Gastroesophageal sphincter (tissue), 4 donors: ENCODE measurements around the gene CYB5B. TPM values are rescaled to one million over a fixed set of nuclear protein-coding genes. Genes with fewer than 3 reads are reported as not detected.
A peak's percentile ranks its signal among the peaks of the same experiment; 100 is the strongest.

ENCODE experiments used
- ATAC-seq: fragments of 150-250 bp; one replicate; pipeline ENCODE4 v1.9.1; 2016; ENCODE audit warnings: mild to moderate bottlenecking, moderate library complexity
- H3K27ac ChIP-seq, 4 donors: fragments of 200-600 bp; sonication (generic) in 3 of 4; 1 replicate in 3 of 4; 2 replicates in 1 of 4; pipeline ENCODE4 v1.5.1; 2016 to 2019
- H3K27me3 ChIP-seq: fragments of 200-600 bp; sonication (generic); one replicate; pipeline ENCODE4 v1.5.1; 2019
- H3K36me3 ChIP-seq, 2 donors: fragments of 200-600 bp; sonication (generic); one replicate each; pipeline ENCODE4 v1.5.1; 2019; ENCODE audit warnings: control low read depth in 1 of 2
- H3K4me1 ChIP-seq, 3 donors: fragments of 200-600 bp; sonication (generic); 1 replicate in 2 of 3; 2 replicates in 1 of 3; pipeline ENCODE4 v1.5.1; 2016 to 2019; ENCODE audit warnings: control low read depth in 2 of 3
- H3K4me3 ChIP-seq, 2 donors: fragments of 200-600 bp; sonication (generic); one replicate each; pipeline ENCODE4 v1.5.1; 2019; ENCODE audit warnings: mild to moderate bottlenecking in 1 of 2, moderate library complexity in 1 of 2
- H3K9me3 ChIP-seq, 3 donors: fragments of 200-600 bp; sonication (generic); one replicate each; pipeline ENCODE4 v1.5.1; 2017 to 2019; ENCODE audit warnings: control low read depth in 2 of 3
- CTCF ChIP-seq, 4 experiments: fragments of 200-600 bp in 2 of 4; fragments of 450-650 bp in 2 of 4; sonication (generic) in 1 of 4; IDR thresholded peaks; one replicate each; pipeline ENCODE4 v1.5.1; 2017 to 2019; ENCODE audit warnings: antibody characterized with exemption in 4 of 4, mild to moderate bottlenecking in 2 of 4, moderate library complexity in 2 of 4
- EP300 ChIP-seq: sonication (generic); formaldehyde crosslinking; IDR thresholded peaks from one replicate; pipeline ENCODE4 v1.6.1; 2017; ENCODE audit warnings: antibody characterized with exemption, mild to moderate bottlenecking
- POLR2A ChIP-seq, 2 donors: fragments of 450-650 bp; IDR thresholded peaks; one replicate each; pipeline ENCODE4 v1.6.1; 2017; ENCODE audit warnings: antibody characterized with exemption in 2 of 2, mild to moderate bottlenecking in 2 of 2, moderate library complexity in 1 of 2
- POLR2AphosphoS5 ChIP-seq: sonication (generic); formaldehyde crosslinking; IDR thresholded peaks from one replicate; pipeline ENCODE4 v1.6.1; 2017; ENCODE audit warnings: antibody characterized with exemption
- WGBS, 2 donors: methylation state at CpG; one replicate each; pipeline ENCODE4 v1.1.5; 2018; ENCODE audit warnings: low coverage in 1 of 2; 5-methylcytosine and 5-hydroxymethylcytosine counted together
- total RNA-seq, 4 donors: library from RNA; depleted of rRNA; stranded (reverse); fragments of >200 nt; gene quantifications; one replicate each; pipeline ENCODE4 v1.1.0, GENCODE V29; 2016

The CYB5B gene
- total RNA-seq, 4 donors from 2014 or later: 33.4 to 63.8 (median 37.8) TPM

GRCh38 chr16:69444873-69445517 lies 20.6 kb downstream of the CYB5B start:
- no peaks in the 10 kb centered on the region for H3K27me3 ChIP-seq
- TF ChIP-seq POLR2A (IDR thresholded peaks at IDR 0.05) (no peak), EP300 (no peak), CTCF (IDR thresholded peaks at IDR 0.05) (no peak), POLR2AphosphoS5 (no peak)
- peak overlapping the region; percentile 22 for H3K4me3 ChIP-seq
- H3K27ac ChIP-seq: peak overlapping the region; percentile 34 to 84 (median 80)
- WGBS, 2 donors: 14 to 25% methylated on average over 2 of the region's 2 CpGs
- H3K36me3 ChIP-seq: peaks cover 0 to 9% of the 10 kb centered on the region in 2 donors
- no peaks in the 10 kb centered on the region for H3K9me3 ChIP-seq
- peaks cover 5 to 84% (median 19%) of the 10 kb centered on the region in 3 donors for H3K4me1 ChIP-seq
- no peak for ATAC-seq

- H3K9me3 ChIP-seq: no peaks in the 10 kb centered on the region
- WGBS, 2 donors: 24 to 46% methylated on average over 3 of the region's 3 CpGs
- H3K27ac ChIP-seq: peak overlapping the region; percentile 19 to 74 (median 66)
- H3K4me1 ChIP-seq: peaks cover 5 to 76% (median 16%) of the 10 kb centered on the region in 3 donors
- peaks cover 0 to 14% of the 10 kb centered on the region in 2 donors for H3K36me3 ChIP-seq
- H3K27me3 ChIP-seq: no peaks in the 10 kb centered on the region
- TF ChIP-seq POLR2AphosphoS5 (peak; percentile 67), POLR2A (IDR thresholded peaks at IDR 0.05) (no peak), CTCF (IDR thresholded peaks at IDR 0.05) (no peak), EP300 (no peak)
- peak; percentile 55 for ATAC-seq
- no peak overlapping the region for H3K4me3 ChIP-seq
These were observed 24.2 kb downstream of the CYB5B start for GRCh38 chr16:69448470-69449193.

GRCh38 chr16:69451166-69451565 lies 26.7 kb downstream of the CYB5B start:
- Histone ChIP-seq H3K36me3 (peaks cover 0 to 27% of the 10 kb centered on the region in 2 donors), H3K27ac (peak overlapping the region in 1 of 4 donors; percentile 51), H3K4me1 (peaks cover 4 to 53% (median 5%) of the 10 kb centered on the region in 3 donors), H3K27me3 (no peaks in the 10 kb centered on the region), H3K4me3 (no peak overlapping the region), H3K9me3 (no peaks in the 10 kb centered on the region)
- 45 to 58% methylated on average over 4 of the region's 4 CpGs for WGBS, 2 donors
- no peak for ATAC-seq
- no peak for TF ChIP-seq EP300
- TF ChIP-seq POLR2AphosphoS5: no peak
- no peak for TF ChIP-seq CTCF (IDR thresholded peaks at IDR 0.05)
- no peak for TF ChIP-seq POLR2A (IDR thresholded peaks at IDR 0.05)

GRCh38 chr16:69453936-69454335 lies 29.5 kb downstream of the CYB5B start:
- 75 to 95% methylated on average over 1 of the region's 1 CpG for WGBS, 2 donors
- Histone ChIP-seq H3K4me1 (peaks cover 0 to 46% (median 1%) of the 10 kb centered on the region in 3 donors), H3K4me3 (no peak overlapping the region), H3K27me3 (no peaks in the 10 kb centered on the region), H3K9me3 (no peaks in the 10 kb centered on the region), H3K27ac (no peak overlapping the region), H3K36me3 (peaks cover 0 to 19% of the 10 kb centered on the region in 2 donors)
- ATAC-seq: no peak
- no peak for TF ChIP-seq CTCF (IDR thresholded peaks at IDR 0.05)
- no peak for TF ChIP-seq POLR2A (IDR thresholded peaks at IDR 0.05)
- TF ChIP-seq POLR2AphosphoS5: no peak
- no peak for TF ChIP-seq EP300

- Histone ChIP-seq H3K9me3 (no peaks in the 10 kb centered on the region), H3K4me1 (peaks cover 0 to 4% (median 0%) of the 10 kb centered on the region in 3 donors), H3K4me3 (no peak overlapping the region), H3K36me3 (peaks cover 3 to 39% of the 10 kb centered on the region in 2 donors), H3K27me3 (no peaks in the 10 kb centered on the region), H3K27ac (no peak overlapping the region)
- no peak for ATAC-seq
- TF ChIP-seq POLR2AphosphoS5 (no peak), EP300 (no peak), POLR2A (IDR thresholded peaks at IDR 0.05) (no peak), CTCF (IDR thresholded peaks at IDR 0.05) (no peak)
These were observed 39.5 kb downstream of the CYB5B start for GRCh38 chr16:69463876-69464275.
